A549 (cell line): Measurements from ENCODE around the gene HS6ST3. TPM values are rescaled to one million over a fixed set of nuclear protein-coding genes. Genes with fewer than 3 reads are reported as not detected.

ENCODE experiments used
- ATAC-seq, 2 experiments: fragments of 200-7000 bp in 1 of 2; fragments of >200 bp in 1 of 2; cut with Nextera tagmentation in 1 of 2; cut with Tn5 transposase in 1 of 2; 3 replicates each; pipeline versions ENCODE4 v1.8.0 to v1.9.1; 2018 to 2020; ENCODE audit warnings: mild to moderate bottlenecking in 1 of 2, moderate library complexity in 1 of 2
- CTCF ChIA-PET: fragments of 300-600 bp; sonication (Branson Sonifier 250); formaldehyde crosslinking; extraction: SDS; loops from one replicate; lab custom pipeline; 2021; ENCODE audit warnings: antibody characterized with exemption, inconsistent platforms; lab: Yijun Ruan, JAX
- POLR2A ChIA-PET: fragments of 350-600 bp; formaldehyde crosslinking; extraction: SDS; loops from one replicate; lab custom pipeline; 2021; ENCODE audit warnings: antibody characterized with exemption, inconsistent platforms; lab: Yijun Ruan, JAX
- DNase-seq, 2 experiments: peaks; one replicate each; pipeline versions ENCODE4 v3.0.0 to v3.0.0-alpha.2; 2011 to 2016; ENCODE audit warnings: low read depth in 1 of 2, low spot score in 1 of 2
- FAIRE-seq: peaks from 2 replicates; lab custom pipeline; 2011; peaks lifted over from hg19 to GRCh38; lab: Jason Lieb, UNC
- H3K27ac ChIP-seq, 2 experiments: fragments of >200 bp; sonication (Bioruptor Twin); formaldehyde crosslinking; 3 replicates each; pipeline ENCODE4 v1.5.1; 2016 to 2017
- H3K4me1 ChIP-seq: fragments of >200 bp; sonication (Bioruptor Twin); formaldehyde crosslinking; 3 replicates; pipeline ENCODE4 v1.6.1; 2016
- H3K4me2 ChIP-seq: fragments of >200 bp; sonication (Bioruptor Twin); formaldehyde crosslinking; 3 replicates; pipeline ENCODE4 v1.6.1; 2016
- H3K4me3 ChIP-seq: fragments of >200 bp; sonication (Bioruptor Twin); formaldehyde crosslinking; 3 replicates; pipeline ENCODE4 v1.5.1; 2016
- H3K9me3 ChIP-seq: fragments of >200 bp; sonication (Bioruptor Twin); formaldehyde crosslinking; 3 replicates; pipeline ENCODE4 v1.6.1; 2016
- CBX2 ChIP-seq: fragments of 200-600 bp; sonication (generic); IDR thresholded peaks from 2 replicates; pipeline ENCODE4 v1.6.1; 2016; ENCODE audit warnings: low read depth, mild to moderate bottlenecking, borderline replicate concordance
- CBX8 ChIP-seq: fragments of 200-600 bp; sonication (generic); IDR thresholded peaks from 2 replicates; pipeline ENCODE4 v1.6.1; 2016
- CEBPB ChIP-seq, 2 experiments: fragments of >200 bp in 1 of 2; sonication (Bioruptor Twin) in 1 of 2; formaldehyde crosslinking in 1 of 2; IDR thresholded peaks; 2 replicates each; pipeline ENCODE4 v1.6.1; 2012 to 2016
- EHF ChIP-seq: fragments of 250-450 bp; sonication (Bioruptor Pico); IDR thresholded peaks from 2 replicates; pipeline ENCODE4 v1.5.0; 2020; ENCODE audit warnings: mild to moderate bottlenecking
- EHMT2 ChIP-seq: fragments of 200-600 bp; sonication (generic); IDR thresholded peaks from 2 replicates; pipeline ENCODE4 v1.6.1; 2016; ENCODE audit warnings: antibody characterized with exemption, low read depth, mild to moderate bottlenecking, moderate library complexity
- FOSL2 ChIP-seq, 2 experiments: fragments of 450-650 bp in 1 of 2; fragments of >200 bp in 1 of 2; sonication (Bioruptor Twin) in 1 of 2; formaldehyde crosslinking; IDR thresholded peaks; 2 replicates each; pipeline versions ENCODE4 v1.5.0 to v1.6.1; 2016 to 2020; ENCODE audit warnings: mild to moderate bottlenecking in 1 of 2, moderate library complexity in 1 of 2
- GATA3 ChIP-seq: IDR thresholded peaks from 2 replicates; pipeline ENCODE4 v1.6.1; 2012; ENCODE audit warnings: borderline replicate concordance
- HMGXB4 ChIP-seq: fragments of 250-450 bp; sonication (Bioruptor Pico); IDR thresholded peaks from 2 replicates; pipeline ENCODE4 v1.5.0; 2021; ENCODE audit warnings: mild to moderate bottlenecking, moderate library complexity, borderline replicate concordance
- MYC ChIP-seq: IDR thresholded peaks from 2 replicates; pipeline ENCODE4 v1.6.1; 2012; ENCODE audit warnings: mild to moderate bottlenecking, inconsistent platforms, low read length, improper control_type of control experiment, borderline replicate concordance
- NR3C1 ChIP-seq: fragments of >200 bp; sonication (Bioruptor Twin); formaldehyde crosslinking; IDR thresholded peaks from 3 replicates; pipeline ENCODE4 v1.6.1; 2017
- PBX3 ChIP-seq: IDR thresholded peaks from 2 replicates; pipeline ENCODE4 v1.6.1; 2012
- POLR2A ChIP-seq: IDR thresholded peaks from 2 replicates; pipeline ENCODE4 v1.6.1; 2012; ENCODE audit warnings: mild to moderate bottlenecking, low read length
- RAD21 ChIP-seq, 2 experiments: fragments of >200 bp in 1 of 2; sonication (Bioruptor Twin) in 1 of 2; formaldehyde crosslinking in 1 of 2; IDR thresholded peaks in 1 of 2; conservative IDR thresholded peaks in 1 of 2; 2 replicates in 1 of 2; 3 replicates in 1 of 2; pipeline ENCODE4 v1.6.1; 2012 to 2018; ENCODE audit warnings: inconsistent platforms in 1 of 2
- RCOR1 ChIP-seq: fragments of 150-350 bp; IDR thresholded peaks from 2 replicates; pipeline ENCODE4 v1.6.1; 2014; ENCODE audit warnings: antibody characterized with exemption, low read length, low read depth
- REST ChIP-seq: fragments of 200-600 bp; sonication (generic); IDR thresholded peaks from 2 replicates; pipeline ENCODE4 v1.6.1; 2016; ENCODE audit warnings: antibody characterized with exemption, mild to moderate bottlenecking, moderate library complexity
- TFCP2L1 ChIP-seq: fragments of 250-450 bp; sonication (Bioruptor Pico); IDR thresholded peaks from 2 replicates; pipeline ENCODE4 v1.5.0; 2021; ENCODE audit warnings: mild to moderate bottlenecking
- ZC3H11A ChIP-seq: fragments of 450-650 bp; IDR thresholded peaks from 2 replicates; pipeline ENCODE4 v1.6.1; 2014; ENCODE audit warnings: antibody characterized with exemption, mild to moderate bottlenecking
- ZFP36 ChIP-seq: fragments of 450-650 bp; IDR thresholded peaks from 2 replicates; pipeline ENCODE4 v1.6.1; 2014; ENCODE audit warnings: borderline replicate concordance; ENCODE audit not compliant: partially characterized antibody
- ZSCAN20 ChIP-seq: fragments of 250-450 bp; sonication (Bioruptor Pico); IDR thresholded peaks from 2 replicates; pipeline ENCODE4 v1.8.0; 2022; ENCODE audit warnings: mild to moderate bottlenecking, moderate library complexity
- WGBS: methylation state at CpG from one replicate; pipeline ENCODE4 v1.1.6; 2017; ENCODE audit errors: missing lambda C conversion rate; 5-methylcytosine and 5-hydroxymethylcytosine counted together
- polyA plus RNA-seq, 4 experiments: library from polyadenylated mRNA; depleted of rRNA in 3 of 4; stranded (reverse); fragments of >200 nt; fragmentation: RNase III in 1 of 4; extraction: RNeasy Plus Mini Kit Qiagen cat#74134 plus additional on column Dnase treatment in 1 of 4; gene quantifications; 2 replicates in 3 of 4; 3 replicates in 1 of 4; pipeline ENCODE4 v1.2.3, GENCODE V29; 2011 to 2017

HS6ST3 gene
- polyA plus RNA-seq, 2 of the 4 experiments (the other 2 are of a cell fraction) = not detected

GRCh38 chr13:96680898-96681297, 591.0 kb downstream of the HS6ST3 start:
- no peaks in the 10 kb centered on the region for H3K4me1 ChIP-seq
- POLR2A ChIA-PET = no interaction called here
- TF ChIP-seq CEBPB (IDR thresholded peaks at IDR 0.05) = no peak
- no peak for TF ChIP-seq RCOR1
- TF ChIP-seq GATA3 = no peak
- no peak for TF ChIP-seq FOSL2 (IDR thresholded peaks at IDR 0.05)
- no peak for TF ChIP-seq FOSL2 (CRISPR knock-in tag; IDR thresholded peaks at IDR 0.05)
- TF ChIP-seq EHF (CRISPR knock-in tag) = no peak
- no peak for TF ChIP-seq CBX8
- TF ChIP-seq PBX3 = no peak
- no peak for TF ChIP-seq NR3C1
- TF ChIP-seq MYC = no peak
- TF ChIP-seq TFCP2L1 (CRISPR knock-in tag) = no peak
- TF ChIP-seq ZC3H11A = no peak
- no peak for TF ChIP-seq RAD21 (conservative IDR thresholded peaks at IDR 0.05 in 1 of 2, IDR thresholded peaks at IDR 0.05 in 1 of 2)
- no peak for TF ChIP-seq HMGXB4 (CRISPR knock-in tag)

GRCh38 chr13:96681766-96682165, 591.9 kb downstream of the HS6ST3 start:
- FAIRE-seq (no peak), ATAC-seq (no peak), DNase-seq (no peak)
- Histone ChIP-seq H3K4me3 (no peak overlapping the region), H3K9me3 (no peaks in the 10 kb centered on the region), H3K27ac (no peak overlapping the region), H3K4me1 (no peaks in the 10 kb centered on the region), H3K4me2 (no peak overlapping the region)
- CTCF ChIA-PET = no interaction called here
- no peak for TF ChIP-seq REST
- no peak for TF ChIP-seq ZSCAN20 (CRISPR knock-in tag)
- no peak for TF ChIP-seq EHMT2
- no peak for TF ChIP-seq TFCP2L1 (CRISPR knock-in tag)
- TF ChIP-seq CBX2 = no peak
- TF ChIP-seq ZFP36 = no peak
- no peak for TF ChIP-seq FOSL2 (IDR thresholded peaks at IDR 0.05)
- TF ChIP-seq FOSL2 (CRISPR knock-in tag; IDR thresholded peaks at IDR 0.05) = no peak
- no peak for TF ChIP-seq EHF (CRISPR knock-in tag)
- TF ChIP-seq POLR2A = no peak
- POLR2A ChIA-PET = no interaction called here

More at GRCh38 chr13:96680898-96681297, 591.0 kb downstream of the HS6ST3 start:
- 2% methylated on average over 5 of the region's 5 CpGs for WGBS
- H3K4me2 ChIP-seq = no peak overlapping the region
- H3K9me3 ChIP-seq = no peaks in the 10 kb centered on the region
- FAIRE-seq = no peak
- no peak for ATAC-seq
- DNase-seq = no peak
- CTCF ChIA-PET = no interaction called here
- H3K27ac ChIP-seq = no peak overlapping the region
- H3K4me3 ChIP-seq = no peak overlapping the region
